ENCODE data around the gene PDLIM1.

DNA sequence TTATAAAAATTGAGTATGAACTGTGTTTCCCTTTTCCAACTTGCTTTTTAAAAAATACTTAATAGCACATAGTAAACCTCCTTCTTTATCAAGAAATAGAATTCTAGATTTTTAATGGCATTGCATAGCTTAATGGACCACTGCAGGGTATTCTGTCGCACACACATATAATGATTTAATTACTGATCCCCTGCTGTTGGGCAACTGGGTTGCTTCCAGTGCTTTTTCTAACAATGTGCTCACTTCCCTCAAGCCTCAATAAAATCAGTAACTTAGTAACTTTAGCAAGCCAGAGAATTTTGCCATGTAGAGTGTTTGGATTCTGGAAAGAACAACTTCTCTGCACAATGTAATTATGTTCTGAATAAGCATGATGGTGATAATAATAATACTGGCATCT, 49.1 kb upstream of the PDLIM1 start:
- TF ChIP-seq CTCF (IDR thresholded peaks at IDR 0.05; ENCODE audit: low read length), result no peak
- TF ChIP-seq EZH2 (optimal IDR thresholded peaks at IDR 0.05; ENCODE audit: low read depth, low read length), result no peak
- TF ChIP-seq EZH2phosphoT487 (IDR thresholded peaks at IDR 0.05; ENCODE audit: low read length), result no peak
